HG02870 (cell line): Measurements from ENCODE around the gene LAMA3.

ENCODE experiments used
- ATAC-seq: cut with Tn5 transposase; IDR thresholded peaks from one replicate; pipeline ENCODE4 v1.9.1; 2021; ENCODE audit warnings: mild to moderate bottlenecking, moderate library complexity; ENCODE audit not compliant: unreplicated experiment

LAMA3 gene

GRCh38 chr18:23888881-23889280, 199.6 kb downstream of the LAMA3 start:
- ATAC-seq, result no peak

- ATAC-seq, result no peak
Measured at GRCh38 chr18:23889907-23890306, 200.7 kb downstream of the LAMA3 start.

- ATAC-seq, result no peak
Measured at GRCh38 chr18:23890589-23890988, 201.3 kb downstream of the LAMA3 start.

- no peak for ATAC-seq
Measured at GRCh38 chr18:23893653-23894052, 204.4 kb downstream of the LAMA3 start.

GRCh38 chr18:23894661-23895175, 205.5 kb downstream of the LAMA3 start:
- no peak for ATAC-seq

- ATAC-seq, result no peak
Measured at GRCh38 chr18:23897291-23897690, 208.0 kb downstream of the LAMA3 start.

GRCh38 chr18:23897733-23898132, 208.5 kb downstream of the LAMA3 start:
- ATAC-seq, result no peak

GRCh38 chr18:23900994-23901393, 211.7 kb downstream of the LAMA3 start:
- ATAC-seq, result no peak

GRCh38 chr18:23902396-23902795, 213.1 kb downstream of the LAMA3 start:
- no peak for ATAC-seq

GRCh38 chr18:23903971-23904370, 214.7 kb downstream of the LAMA3 start:
- ATAC-seq, result no peak

- ATAC-seq, result no peak
Measured at GRCh38 chr18:23906658-23907057, 217.4 kb downstream of the LAMA3 start.

- no peak for ATAC-seq
Measured at GRCh38 chr18:23908827-23909226, 219.6 kb downstream of the LAMA3 start.

GRCh38 chr18:23910032-23910431, 220.8 kb downstream of the LAMA3 start:
- no peak for ATAC-seq

- ATAC-seq, result no peak
Measured at GRCh38 chr18:23912356-23912755, 223.1 kb downstream of the LAMA3 start.

GRCh38 chr18:23916338-23916737, 227.1 kb downstream of the LAMA3 start:
- no peak for ATAC-seq

GRCh38 chr18:23918395-23919032, 229.3 kb downstream of the LAMA3 start:
- ATAC-seq, result no peak

- no peak for ATAC-seq
Measured at GRCh38 chr18:23920054-23920453, 230.8 kb downstream of the LAMA3 start.

GRCh38 chr18:23921716-23922285, 232.5 kb downstream of the LAMA3 start:
- no peak for ATAC-seq

GRCh38 chr18:23922939-23923338, 233.7 kb downstream of the LAMA3 start:
- no peak for ATAC-seq

- ATAC-seq, result no peak
Measured at GRCh38 chr18:23924813-23925212, 235.6 kb downstream of the LAMA3 start.

GRCh38 chr18:23926571-23926970, 237.3 kb downstream of the LAMA3 start:
- no peak for ATAC-seq

GRCh38 chr18:23927821-23928746, 238.8 kb downstream of the LAMA3 start:
- no peak for ATAC-seq
